ENCODE results near the gene LCE1E. TPM values are rescaled to one million over a fixed set of nuclear protein-coding genes. Genes with fewer than 3 reads are reported as not detected.

LCE1E gene
- not detected for polyA plus RNA-seq (2012; ENCODE audit: insufficient read depth, insufficient read length, low read depth)

- Histone ChIP-seq H3K4me3 (ENCODE audit: low read depth, low read length) (no peak within 1 kb of the TSS), H3K4me1 (no peaks in the 10 kb centered on the region), H3K9me3 (no peaks in the 10 kb centered on the region), H3K27me3 (no peaks in the 10 kb centered on the region), H3K36me3 (no peaks in the 10 kb centered on the region)
- no peak for TF ChIP-seq CTCF (IDR thresholded peaks at IDR 0.05; ENCODE audit: low read depth, low read length)
- no peak for DNase-seq
Observed at GRCh38 chr1:152786077-152786476, at the start of gene LCE1E. Gene LCE1E (plus strand): TSS chr1:152786257. CDS start chr1:152787300, 1,043 bp downstream.

GRCh38 chr1:152737997-152738396, 48.1 kb upstream of the LCE1E start:
- no peaks in the 10 kb centered on the region for H3K9me3 ChIP-seq
- H3K36me3 ChIP-seq, result no peaks in the 10 kb centered on the region
- no peak for TF ChIP-seq CTCF (IDR thresholded peaks at IDR 0.05; ENCODE audit: low read depth, low read length)
- no peak for DNase-seq
- H3K4me3 ChIP-seq (ENCODE audit: low read depth, low read length), result no peak overlapping the region
- no peaks in the 10 kb centered on the region for H3K4me1 ChIP-seq
- H3K27me3 ChIP-seq, result no peaks in the 10 kb centered on the region

GRCh38 chr1:152739841-152740240, 46.2 kb upstream of the LCE1E start:
- Histone ChIP-seq H3K36me3 (no peaks in the 10 kb centered on the region), H3K27me3 (no peaks in the 10 kb centered on the region), H3K9me3 (no peaks in the 10 kb centered on the region), H3K4me3 (ENCODE audit: low read depth, low read length) (no peak overlapping the region), H3K4me1 (no peaks in the 10 kb centered on the region)
- no peak for TF ChIP-seq CTCF (IDR thresholded peaks at IDR 0.05; ENCODE audit: low read depth, low read length)
- DNase-seq, result no peak

- Histone ChIP-seq H3K4me1 (no peaks in the 10 kb centered on the region), H3K9me3 (no peaks in the 10 kb centered on the region), H3K36me3 (no peaks in the 10 kb centered on the region), H3K4me3 (ENCODE audit: low read depth, low read length) (no peak overlapping the region), H3K27me3 (no peaks in the 10 kb centered on the region)
- DNase-seq, result no peak
- no peak for TF ChIP-seq CTCF (IDR thresholded peaks at IDR 0.05; ENCODE audit: low read depth, low read length)
Observed at GRCh38 chr1:152741656-152742055, 44.4 kb upstream of the LCE1E start.

- Histone ChIP-seq H3K36me3 (no peaks in the 10 kb centered on the region), H3K4me3 (ENCODE audit: low read depth, low read length) (no peak overlapping the region), H3K27me3 (no peaks in the 10 kb centered on the region), H3K4me1 (no peaks in the 10 kb centered on the region), H3K9me3 (no peaks in the 10 kb centered on the region)
- no peak for TF ChIP-seq CTCF (IDR thresholded peaks at IDR 0.05; ENCODE audit: low read depth, low read length)
- no peak for DNase-seq
Observed at GRCh38 chr1:152743371-152744145, 42.5 kb upstream of the LCE1E start.

GRCh38 chr1:152745289-152745704, 40.8 kb upstream of the LCE1E start:
- H3K36me3 ChIP-seq, result no peaks in the 10 kb centered on the region
- H3K4me3 ChIP-seq (ENCODE audit: low read depth, low read length), result no peak overlapping the region
- no peaks in the 10 kb centered on the region for H3K27me3 ChIP-seq
- H3K9me3 ChIP-seq, result no peaks in the 10 kb centered on the region
- no peaks in the 10 kb centered on the region for H3K4me1 ChIP-seq
- DNase-seq, result no peak
- TF ChIP-seq CTCF (IDR thresholded peaks at IDR 0.05; ENCODE audit: low read depth, low read length), result no peak
